ENCODE data around the gene BCKDHB.
"Not testable (repeated sequence)": the region's sequence is repeated elsewhere in the genome, so short reads cannot be mapped to it uniquely, and the experiment has no call there.

BCKDHB gene

DNA sequence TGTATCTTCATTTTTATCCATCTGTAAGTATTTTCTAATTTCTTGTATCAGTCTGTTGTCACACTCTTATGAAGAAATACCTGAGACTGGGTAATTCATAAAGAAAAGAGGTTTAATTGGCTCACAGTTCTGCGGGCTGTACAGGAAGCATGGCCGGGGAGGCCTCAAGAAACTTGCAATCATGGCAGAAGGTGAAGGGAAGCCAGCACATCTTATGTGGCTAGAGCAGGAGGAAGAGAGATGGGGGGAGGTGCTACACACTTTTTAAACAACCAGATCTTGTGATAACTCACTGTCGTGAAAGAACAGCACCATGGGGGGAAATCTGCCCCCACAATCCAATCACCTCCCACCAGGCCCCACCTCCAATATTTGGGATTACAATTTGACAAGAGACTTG, 10.9 kb upstream of the BCKDHB start:
- no peak for TF ChIP-seq CTCF (IDR thresholded peaks at IDR 0.05; ENCODE audit: low read depth, low read length, missing control alignments)
- no peak overlapping the region for H3K4me3 ChIP-seq (replicated peaks; ENCODE audit: low read depth, low read length)
- no peak for DNase-seq (ENCODE audit: extremely low read depth, low read depth)

GRCh38 chr6:80098392-80098791, 8.1 kb upstream of the BCKDHB start:
- no peak for DNase-seq (ENCODE audit: extremely low read depth, low read depth)
- H3K4me3 ChIP-seq (replicated peaks; ENCODE audit: low read depth, low read length): no peak overlapping the region
- no peak for TF ChIP-seq CTCF (IDR thresholded peaks at IDR 0.05; ENCODE audit: low read depth, low read length, missing control alignments)

- DNase-seq (ENCODE audit: extremely low read depth, low read depth): no peak
- no peak for TF ChIP-seq CTCF (IDR thresholded peaks at IDR 0.05; ENCODE audit: low read depth, low read length, missing control alignments)
- H3K4me3 ChIP-seq (replicated peaks; ENCODE audit: low read depth, low read length): no peak overlapping the region
These were observed 2.0 kb upstream of the BCKDHB start for GRCh38 chr6:80104520-80104919.

GRCh38 chr6:80105972-80106417, 476 bp upstream of the BCKDHB start:
- no peak for TF ChIP-seq CTCF (IDR thresholded peaks at IDR 0.05; ENCODE audit: low read depth, low read length, missing control alignments)
- peak overlapping the region; percentile 69 for H3K4me3 ChIP-seq (replicated peaks; ENCODE audit: low read depth, low read length)
- DNase-seq (ENCODE audit: extremely low read depth, low read depth): no peak

DNA sequence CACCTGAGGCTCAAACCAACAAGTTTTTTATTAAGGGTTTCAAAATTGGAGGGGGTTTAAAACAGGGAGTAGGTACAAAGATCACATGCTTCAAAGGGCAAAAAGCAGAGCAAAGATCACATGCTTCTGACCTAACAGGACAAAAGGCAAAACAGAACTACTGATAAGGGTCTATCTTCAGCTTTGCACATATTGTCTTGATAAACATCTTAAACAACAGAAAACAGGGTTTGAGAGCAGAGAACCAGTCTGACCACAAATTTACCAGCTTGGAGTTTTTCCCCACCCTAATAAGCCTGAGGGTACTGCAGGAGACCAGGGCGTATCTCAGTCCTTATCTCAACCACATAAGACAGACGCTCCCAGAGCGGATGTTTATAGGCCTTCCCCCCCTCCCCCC, 16.1 kb downstream of the BCKDHB start:
- not testable (repeated sequence) for H3K4me3 ChIP-seq (replicated peaks; ENCODE audit: low read depth, low read length); DNase-seq (ENCODE audit: extremely low read depth, low read depth)

DNA sequence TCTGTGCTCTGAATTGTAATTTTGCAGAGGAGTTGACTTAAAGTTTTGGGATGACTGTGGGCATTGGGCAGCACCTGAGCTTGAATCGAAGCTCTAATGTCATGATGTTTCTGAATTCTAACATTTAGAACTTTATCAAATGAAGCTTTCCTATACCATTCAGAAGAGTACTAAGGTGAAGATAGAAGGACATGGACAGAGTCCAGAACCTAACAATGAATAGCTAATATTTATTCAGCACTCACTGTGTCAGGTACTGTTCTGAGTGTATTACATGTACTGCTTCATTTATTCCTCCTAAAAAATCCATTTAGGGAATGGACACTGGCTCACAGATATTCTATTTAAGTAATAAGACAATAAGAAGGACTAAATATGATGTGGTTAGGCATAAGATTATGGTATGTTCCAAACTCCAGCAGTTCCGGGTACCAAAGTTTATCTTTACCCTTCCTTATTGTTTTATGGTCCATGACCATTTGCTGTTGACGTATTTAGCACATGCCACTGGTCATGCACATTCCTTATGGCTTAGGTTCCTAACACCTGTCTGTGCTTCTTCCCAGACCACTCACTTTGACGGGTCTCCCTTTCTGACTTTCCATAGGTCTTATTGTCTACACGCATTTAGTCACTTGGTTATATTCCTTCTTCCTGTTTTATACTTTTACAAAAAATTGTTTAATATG, 20.3 kb downstream of the BCKDHB start:
- TF ChIP-seq CTCF (IDR thresholded peaks at IDR 0.05; ENCODE audit: low read depth, low read length, missing control alignments): no peak
- H3K4me3 ChIP-seq (replicated peaks; ENCODE audit: low read depth, low read length): no peak overlapping the region
- DNase-seq (ENCODE audit: extremely low read depth, low read depth): no peak

DNA sequence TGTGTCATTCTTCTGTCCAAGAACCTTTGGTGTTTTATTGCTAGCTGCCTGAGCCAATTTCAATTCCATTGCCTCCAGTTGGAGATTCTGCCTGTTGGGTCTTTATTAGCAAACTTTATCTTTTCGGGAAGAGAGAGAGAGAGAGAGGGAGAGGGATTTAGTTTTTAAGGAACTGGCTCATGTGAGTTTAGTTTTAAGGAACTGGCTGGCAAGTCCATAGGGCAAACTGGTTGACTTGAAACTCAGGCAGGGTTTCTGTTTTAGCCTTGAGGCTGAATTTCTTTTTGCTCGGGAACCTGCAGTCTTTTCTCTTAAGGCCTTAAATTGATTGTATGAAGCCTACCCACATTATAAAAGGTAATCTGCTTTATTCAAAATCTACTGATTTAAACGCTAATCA, 23.0 kb downstream of the BCKDHB start:
- H3K4me3 ChIP-seq (replicated peaks; ENCODE audit: low read depth, low read length): no peak overlapping the region
- DNase-seq (ENCODE audit: extremely low read depth, low read depth): no peak

More for the DNA sequence above, 23.0 kb downstream of the BCKDHB start:
- no peak for TF ChIP-seq CTCF (IDR thresholded peaks at IDR 0.05; ENCODE audit: low read depth, low read length, missing control alignments)
